H54 (cell line): ENCODE results near the gene UBAC2.
A peak's percentile ranks its signal among the peaks of the same experiment; 100 is the strongest.

Experiments used
- DNase-seq: peaks from one replicate; pipeline ENCODE4 v3.0.0; 2011; ENCODE audit warnings: low spot score, mixed read lengths; ENCODE audit not compliant: insufficient read length
- FAIRE-seq: peaks from 3 replicates; lab custom pipeline; 2011; peaks lifted over from hg19 to GRCh38; lab: Jason Lieb, UNC
- POLR2A ChIP-seq: IDR thresholded peaks from 2 replicates; pipeline ENCODE4 v1.6.1; 2011; ENCODE audit warnings: low read depth, mild to moderate bottlenecking, low read length

Gene UBAC2

DNA sequence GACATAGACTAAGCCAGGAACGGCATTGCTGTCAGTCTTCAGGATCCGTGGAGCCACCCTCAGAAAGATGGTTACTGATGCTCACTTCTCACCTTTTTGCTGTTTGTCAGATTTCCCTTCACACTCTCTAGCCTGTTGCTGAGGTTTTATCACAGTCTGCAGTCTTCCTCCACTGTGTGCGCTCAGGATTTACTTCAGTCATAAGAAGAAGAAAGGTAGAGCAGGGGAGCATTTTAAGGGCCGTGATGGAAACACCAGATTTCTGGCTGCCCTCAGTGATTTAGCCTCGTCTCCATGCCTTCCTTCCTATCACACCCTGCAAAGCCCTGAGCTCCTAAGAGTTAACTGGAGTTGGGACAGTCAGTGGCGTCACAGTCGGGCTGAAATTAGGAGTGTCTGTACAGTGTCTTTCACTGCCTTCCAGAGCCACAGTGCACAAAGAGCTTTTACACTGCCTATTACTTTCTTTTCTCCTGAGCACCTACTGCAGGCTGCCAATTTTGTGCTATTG is 166.5 kb downstream of the UBAC2 start:
- no peak for FAIRE-seq
- TF ChIP-seq POLR2A = no peak
- no peak for DNase-seq

GRCh38 chr13:99367663-99368448 is 167.2 kb downstream of the UBAC2 start:
- FAIRE-seq = peak; percentile 87
- no peak for DNase-seq
- no peak for TF ChIP-seq POLR2A

DNA sequence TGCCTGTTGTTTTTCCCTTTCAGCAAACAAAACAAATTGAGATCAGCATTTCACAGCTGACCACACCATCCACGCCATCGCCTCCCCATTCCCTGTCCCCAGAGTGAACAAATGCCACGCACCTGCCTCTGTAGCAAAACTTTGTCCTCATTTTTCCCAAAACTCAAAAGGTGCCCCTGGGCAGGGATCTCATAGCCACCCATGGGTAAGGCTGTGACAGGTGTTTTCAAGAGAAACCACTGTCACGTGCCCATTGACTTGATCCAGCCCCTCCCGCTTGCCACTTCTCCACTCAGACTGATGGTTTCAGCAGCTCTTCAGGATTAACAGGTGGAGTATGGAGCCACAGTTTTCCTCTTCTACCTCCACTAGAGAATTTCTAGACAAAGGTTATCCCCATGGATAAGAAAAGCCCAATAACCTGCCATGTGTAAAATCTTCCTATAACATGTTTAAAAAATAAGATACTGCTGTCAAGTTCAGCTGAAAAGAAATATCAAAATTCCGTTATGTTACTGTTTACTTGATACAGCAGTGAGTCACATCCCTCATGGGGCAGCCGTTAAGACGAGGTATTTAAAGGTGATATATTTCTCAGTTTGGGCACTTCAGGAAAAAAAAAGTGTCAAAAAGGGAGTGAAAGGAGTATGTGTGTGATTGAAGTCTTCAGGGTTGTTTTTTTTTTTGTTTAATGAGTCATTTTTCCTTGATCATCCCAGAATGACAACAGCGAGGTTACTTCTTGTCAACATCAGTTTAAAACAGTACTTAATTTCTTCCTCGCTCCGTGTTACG is 170.0 kb downstream of the UBAC2 start:
- no peak for TF ChIP-seq POLR2A
- FAIRE-seq = peak; percentile 92
- no peak for DNase-seq

GRCh38 chr13:99371956-99372355 is 171.3 kb downstream of the UBAC2 start:
- FAIRE-seq (peak; percentile 45), DNase-seq (no peak)
- TF ChIP-seq POLR2A = no peak

DNA sequence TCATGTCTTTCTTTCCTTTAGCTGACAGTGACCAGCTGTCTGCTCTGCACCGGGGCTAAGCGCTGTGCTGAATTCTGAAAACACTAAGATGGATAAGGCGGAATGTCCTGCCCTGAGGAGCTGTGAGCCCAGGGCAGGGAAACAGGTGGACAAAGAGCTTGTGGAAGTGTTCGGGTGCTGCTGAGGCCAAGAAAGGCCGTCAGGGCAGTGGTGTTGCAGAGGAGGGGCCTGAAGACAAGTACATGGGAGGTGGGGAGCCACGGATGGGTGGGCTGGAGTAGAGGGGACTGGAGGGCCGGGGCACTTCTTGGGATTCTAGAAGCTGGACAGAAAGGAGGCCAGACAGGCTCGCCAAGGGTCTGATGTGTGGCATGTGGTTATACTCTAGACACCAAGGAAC is 172.8 kb downstream of the UBAC2 start:
- TF ChIP-seq POLR2A = no peak
- FAIRE-seq (no peak), DNase-seq (no peak)

GRCh38 chr13:99374169-99374991 is 173.7 kb downstream of the UBAC2 start:
- DNase-seq (no peak), FAIRE-seq (no peak)
- TF ChIP-seq POLR2A = no peak

GRCh38 chr13:99374994-99375737 is 174.5 kb downstream of the UBAC2 start:
- no peak for DNase-seq
- no peak for TF ChIP-seq POLR2A
- no peak for FAIRE-seq

- FAIRE-seq (no peak), DNase-seq (no peak)
Measured at GRCh38 chr13:99375738-99376080, 175.1 kb downstream of the UBAC2 start.

DNA sequence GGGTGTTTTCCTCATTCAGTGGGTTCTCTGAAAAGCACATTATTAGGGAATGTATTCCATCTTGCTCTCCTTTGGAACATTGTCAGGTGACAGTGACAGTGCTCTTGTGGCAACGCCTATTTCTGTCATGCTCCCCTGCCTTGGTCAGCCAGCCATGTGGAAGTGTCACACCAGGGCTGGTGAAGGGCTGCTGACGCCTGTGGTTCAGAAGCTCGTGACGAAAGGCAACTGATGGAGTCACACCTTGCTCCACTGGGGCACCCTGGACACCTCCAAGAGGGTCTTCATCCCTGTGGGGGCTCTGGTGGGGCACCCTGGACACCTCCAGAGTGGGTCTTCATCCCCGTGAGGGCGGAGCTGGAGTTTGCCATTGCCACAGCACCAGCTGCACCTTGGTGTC is 175.5 kb downstream of the UBAC2 start:
- no peak for FAIRE-seq

More at GRCh38 chr13:99375738-99376080, 175.1 kb downstream of the UBAC2 start:
- no peak for TF ChIP-seq POLR2A

GRCh38 chr13:99376924-99377323 is 176.3 kb downstream of the UBAC2 start:
- DNase-seq (no peak), FAIRE-seq (no peak)

More for the DNA sequence above, 175.5 kb downstream of the UBAC2 start:
- TF ChIP-seq POLR2A = no peak
- no peak for DNase-seq

GRCh38 chr13:99377641-99378040 is 177.0 kb downstream of the UBAC2 start:
- no peak for FAIRE-seq
- DNase-seq = no peak
- TF ChIP-seq POLR2A = no peak

More at GRCh38 chr13:99376924-99377323, 176.3 kb downstream of the UBAC2 start:
- TF ChIP-seq POLR2A = no peak

DNA sequence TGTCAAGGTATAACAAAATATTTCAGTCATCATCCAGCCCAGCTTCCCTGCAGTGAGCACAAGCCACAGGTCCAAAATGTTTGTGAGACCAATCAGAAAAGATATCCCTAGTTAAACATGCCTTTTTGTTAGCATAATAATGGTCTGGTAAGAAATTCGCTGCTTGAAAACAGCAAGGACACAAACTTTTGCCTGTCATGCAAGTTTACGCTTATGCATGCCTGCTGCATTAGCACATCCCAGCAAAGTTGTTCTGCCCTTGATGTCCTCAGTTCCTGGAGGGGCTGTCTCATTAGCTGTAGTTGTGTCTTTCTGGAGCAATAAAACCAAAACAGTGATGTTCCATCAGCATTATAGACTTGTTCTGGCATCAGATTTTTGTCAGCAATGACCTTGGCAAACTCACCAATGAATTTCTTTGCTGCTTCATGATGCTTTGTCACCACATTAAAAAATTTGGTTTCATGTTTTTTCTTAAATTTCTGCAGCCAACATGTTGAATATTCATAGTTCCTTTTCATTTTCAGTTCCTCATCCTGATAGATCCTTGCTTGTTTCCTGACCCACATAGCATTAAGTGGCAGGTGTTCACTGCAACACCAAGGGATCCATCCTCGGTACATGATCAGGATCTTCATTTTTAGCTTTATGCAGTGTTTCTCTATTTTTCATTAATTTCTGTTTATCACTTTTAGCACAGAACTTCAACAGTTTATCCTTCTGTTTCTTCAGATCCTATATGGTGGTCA is 178.5 kb downstream of the UBAC2 start:
- DNase-seq (no peak), FAIRE-seq (no peak)
- no peak for TF ChIP-seq POLR2A
